HCT116 (cell line): ENCODE measurements around the gene PLP1. TPM values are rescaled to one million over a fixed set of nuclear protein-coding genes. Genes with fewer than 3 reads are reported as not detected.

Experiments
- ATAC-seq: fragments of 200-7000 bp; cut with Tn5 transposase; 2 replicates; pipeline ENCODE4 v1.9.1; 2020; ENCODE audit warnings: mild to moderate bottlenecking, moderate library complexity
- BruUV-seq: library from RNA; stranded (reverse); fragments of 400-500 nt; replicated peaks from 2 replicates; lab custom pipeline; 2021; lab: Mats Ljungman, UMichigan
- CTCF ChIA-PET: fragments of 300-600 bp; sonication (Branson Sonifier 250); formaldehyde crosslinking; loops from one replicate; lab custom pipeline; 2021; ENCODE audit warnings: antibody characterized with exemption; lab: Charles Lee
- POLR2A ChIA-PET: fragments of 300-600, 350-600 bp; sonication (Branson Sonifier 250); formaldehyde crosslinking; loops from one replicate; lab custom pipeline; 2021; ENCODE audit warnings: antibody characterized with exemption; lab: Charles Lee
- RAD21 ChIA-PET, 2 experiments: fragments of 300-600 bp; sonication (Branson Sonifier 250); formaldehyde crosslinking; loops; one replicate each; lab custom pipeline; 2023; ENCODE audit warnings: low total read pairs in 2 of 2; ENCODE audit not compliant: uncharacterized antibody in 2 of 2, unreplicated experiment in 2 of 2, low non-redundant PET in 1 of 2; lab: Charles Lee
- DNase-seq: peaks from one replicate; pipeline ENCODE4 v3.0.0-alpha.2; 2010; ENCODE audit warnings: low read depth, low spot score
- H2AFZ ChIP-seq: fragments of 200-600 bp; shearing (Covaris generic), sonication (generic); 2 replicates; pipeline ENCODE4 v1.6.1; 2017; ENCODE audit warnings: low read depth, mixed run types, mixed read lengths, antibody characterized with exemption, low read length; ENCODE audit not compliant: poor library complexity, severe bottlenecking
- H3K27ac ChIP-seq: 2 replicates; pipeline ENCODE4 v1.5.1; 2012; ENCODE audit warnings: low read depth, low read length
- H3K27me3 ChIP-seq: fragments of 200-600 bp; sonication (generic); 2 replicates; pipeline ENCODE4 v1.6.1; 2016; ENCODE audit warnings: mixed run types, low read length, mixed read lengths; ENCODE audit not compliant: insufficient read depth
- H3K36me3 ChIP-seq, 2 experiments: fragments of 200-500 bp in 1 of 2; fragments of 200-600 bp in 1 of 2; sonication (Bioruptor generic) in 1 of 2; sonication (generic) in 1 of 2; 2 replicates each; pipeline versions ENCODE4 v1.5.1 to v1.6.1; 2014 to 2016; ENCODE audit warnings: low read length in 2 of 2, inconsistent platforms in 1 of 2, mixed read lengths in 1 of 2, mixed run types in 1 of 2; ENCODE audit not compliant: insufficient read depth in 2 of 2, control insufficient read depth in 1 of 2
- H3K4me1 ChIP-seq, 2 experiments: fragments of 200-600 bp in 1 of 2; sonication (generic) in 1 of 2; 2 replicates each; pipeline versions ENCODE4 v1.5.1 to v1.6.1; 2012 to 2017; ENCODE audit warnings: low read length in 2 of 2, inconsistent platforms in 1 of 2, mild to moderate bottlenecking in 1 of 2, mixed read lengths in 1 of 2, mixed run types in 1 of 2, moderate library complexity in 1 of 2; ENCODE audit not compliant: insufficient read depth in 2 of 2, control insufficient read depth in 1 of 2
- H3K4me2 ChIP-seq: fragments of 200-600 bp; sonication (generic); 2 replicates; pipeline ENCODE4 v1.6.1; 2017; ENCODE audit warnings: mixed run types, low read length, mixed read lengths
- H3K4me3 ChIP-seq, 2 experiments: fragments of 200-600 bp in 1 of 2; sonication (generic) in 1 of 2; replicated peaks in 1 of 2; 2 replicates each; pipeline ENCODE4 v1.5.1; 2011 to 2016; ENCODE audit warnings: low read length in 2 of 2, control low read depth in 1 of 2, low read depth in 1 of 2, mild to moderate bottlenecking in 1 of 2, mixed read lengths in 1 of 2, mixed run types in 1 of 2
- H3K79me2 ChIP-seq: fragments of 200-600 bp; sonication (generic); 2 replicates; pipeline ENCODE4 v1.6.1; 2017; ENCODE audit warnings: mild to moderate bottlenecking, mixed run types, low read length, moderate library complexity, mixed read lengths; ENCODE audit not compliant: insufficient read depth
- H3K9ac ChIP-seq: fragments of 200-600 bp; sonication (generic); 2 replicates; pipeline ENCODE4 v1.6.1; 2016; ENCODE audit warnings: low read length, mixed read lengths
- H3K9me2 ChIP-seq: fragments of 200-600 bp; sonication (generic), shearing (Covaris generic); 2 replicates; pipeline ENCODE4 v1.6.1; 2017; ENCODE audit warnings: mixed run types, mild to moderate bottlenecking, moderate library complexity; ENCODE audit not compliant: insufficient read depth
- H3K9me3 ChIP-seq, 2 experiments: fragments of 200-500 bp in 1 of 2; fragments of 200-600 bp in 1 of 2; sonication (Bioruptor generic) in 1 of 2; sonication (generic) in 1 of 2; 2 replicates each; pipeline ENCODE4 v1.6.1; 2014 to 2017; ENCODE audit warnings: low read length in 2 of 2, mixed read lengths in 2 of 2, inconsistent platforms in 1 of 2, low read depth in 1 of 2, mild to moderate bottlenecking in 1 of 2, mixed run types in 1 of 2, moderate library complexity in 1 of 2; ENCODE audit not compliant: control insufficient read depth in 1 of 2, insufficient read depth in 1 of 2
- H4K20me1 ChIP-seq: fragments of 200-600 bp; sonication (generic), shearing (Covaris generic); 2 replicates; pipeline ENCODE4 v1.6.1; 2017; ENCODE audit warnings: mixed run types, mild to moderate bottlenecking, moderate library complexity; ENCODE audit not compliant: insufficient read depth
- ATF3 ChIP-seq: IDR thresholded peaks from 2 replicates; pipeline ENCODE4 v1.6.1; 2012
- CBX3 ChIP-seq: IDR thresholded peaks from 2 replicates; pipeline ENCODE4 v1.6.1; 2012; ENCODE audit warnings: low read depth
- CTCF ChIP-seq, 3 experiments: fragments of 200-600 bp in 1 of 3; sonication (generic) in 1 of 3; IDR thresholded peaks in 2 of 3; conservative IDR thresholded peaks in 1 of 3; 2 replicates each; pipeline ENCODE4 v1.5.1; 2012 to 2017; ENCODE audit warnings: low read depth in 2 of 3, low read length in 2 of 3, antibody characterized with exemption in 1 of 3, borderline replicate concordance in 1 of 3, control low read depth in 1 of 3, mild to moderate bottlenecking in 1 of 3, mixed read lengths in 1 of 3, mixed run types in 1 of 3, moderate library complexity in 1 of 3; ENCODE audit not compliant: insufficient read depth in 1 of 3
- EGR1 ChIP-seq: IDR thresholded peaks from 2 replicates; pipeline ENCODE4 v1.6.1; 2012; ENCODE audit warnings: low read depth
- EZH2phosphoT487 ChIP-seq: fragments of 200-600 bp; IDR thresholded peaks from 2 replicates; pipeline ENCODE4 v1.6.1; 2018; ENCODE audit warnings: antibody characterized with exemption, borderline replicate concordance
- RAD21 ChIP-seq: IDR thresholded peaks from 2 replicates; pipeline ENCODE4 v1.6.1; 2012; ENCODE audit warnings: low read depth, mild to moderate bottlenecking
- SRF ChIP-seq: IDR thresholded peaks from 2 replicates; pipeline ENCODE4 v1.6.1; 2012; ENCODE audit warnings: low read depth
- ZNF274 ChIP-seq: fragments of 200-500 bp; sonication (Bioruptor generic); IDR thresholded peaks from 2 replicates; pipeline ENCODE4 v1.6.1; 2014; ENCODE audit warnings: mild to moderate bottlenecking, low read depth, low read length, inconsistent platforms
- intact Hi-C: fragments of 100-400 bp; cut with micrococcal nuclease; formaldehyde crosslinking; loops from 2 replicates; pipeline ENCODE4 v1.10.0; 2022
- total RNA-seq: library from RNA; stranded (reverse); gene quantifications from one replicate; pipeline ENCODE4 v1.2.1, GENCODE V29; 2021; ENCODE audit not compliant: unreplicated experiment

The PLP1 gene
- total RNA-seq, 1 experiment from 2014 or later = not detected

DNA sequence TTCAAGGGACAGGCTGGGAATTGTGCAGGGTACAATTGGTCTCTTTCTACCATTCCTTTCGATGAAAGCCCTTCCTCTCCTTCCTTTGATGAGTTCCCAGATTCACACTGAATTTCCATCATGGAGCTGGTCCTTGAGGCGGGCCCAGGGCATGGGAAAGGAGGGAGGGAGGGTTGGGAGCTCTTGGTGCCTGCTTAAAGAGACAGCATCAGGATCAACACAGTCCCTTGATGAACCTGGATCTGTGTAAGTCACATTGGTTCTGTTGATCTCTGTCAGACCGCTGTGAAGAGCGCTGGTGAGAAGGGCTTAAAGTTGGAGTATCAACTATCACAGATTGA, 4.4 kb downstream of the PLP1 start (continued):
- TF ChIP-seq CTCF (IDR thresholded peaks at IDR 0.05 in 2 of 3, conservative IDR thresholded peaks at IDR 0.05 in 1 of 3; ENCODE audit: borderline replicate concordance in 1 of 3, insufficient read depth in 1 of 3, low read depth in 2 of 3, low read length in 2 of 3) = no peak
- no peak for TF ChIP-seq CBX3
- no peak for TF ChIP-seq EGR1
- TF ChIP-seq EZH2phosphoT487 = no peak
- no peak for TF ChIP-seq ZNF274

DNA sequence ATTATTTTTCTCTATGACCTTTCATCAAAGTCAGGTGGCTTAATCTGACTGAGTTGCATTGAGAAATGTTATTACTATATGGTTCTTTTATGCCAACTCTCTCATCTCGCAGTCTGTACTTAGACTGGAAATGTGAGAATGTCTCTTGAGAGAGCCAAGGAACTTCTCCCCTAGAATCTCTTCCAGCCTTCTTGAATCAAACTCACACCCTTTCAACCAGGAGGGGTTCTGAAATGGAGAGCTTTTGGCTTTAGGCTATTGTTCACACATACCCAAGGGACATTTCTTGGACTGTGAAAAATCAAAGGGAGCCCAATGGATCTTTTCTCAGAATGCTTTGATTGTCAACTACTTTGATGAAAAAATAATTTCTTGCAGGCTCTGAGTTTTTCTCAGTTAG, 5.1 kb downstream of the PLP1 start:
- BruUV-seq = no TSS peak
- no peaks in the 10 kb centered on the region for H3K36me3 ChIP-seq
- POLR2A ChIA-PET = no interaction called here

More for the DNA sequence above, 5.1 kb downstream of the PLP1 start:
- Histone ChIP-seq H3K4me2 (no peak overlapping the region), H3K9ac (no peak overlapping the region), H3K27ac (no peak overlapping the region), H3K9me3 (no peaks in the 10 kb centered on the region), H3K9me2 (no peaks in the 10 kb centered on the region), H3K4me3 (no peak overlapping the region), H3K79me2 (no peaks in the 10 kb centered on the region), H3K4me1 (no peaks in the 10 kb centered on the region), H3K27me3 (peaks cover 7% of the 10 kb centered on the region; the same call in 1 of the 2 replicates), H2AFZ (no peak overlapping the region), H4K20me1 (no peaks in the 10 kb centered on the region)
- ATAC-seq (no peak), DNase-seq (no peak)
- TF ChIP-seq EZH2phosphoT487 (no peak), CTCF (IDR thresholded peaks at IDR 0.05 in 2 of 3, conservative IDR thresholded peaks at IDR 0.05 in 1 of 3; ENCODE audit: borderline replicate concordance in 1 of 3, insufficient read depth in 1 of 3, low read depth in 2 of 3, low read length in 2 of 3) (no peak), CBX3 (no peak), RAD21 (no peak), ATF3 (no peak), EGR1 (no peak), SRF (no peak)
- CTCF ChIA-PET = no interaction called here
- intact Hi-C loops = no loop called here
- RAD21 ChIA-PET = no interaction called here
